HepG2 (cell line): Measurements from ENCODE around the gene BCAS1. TPM values are rescaled to one million over a fixed set of nuclear protein-coding genes. Genes with fewer than 3 reads are reported as not detected.

Experiments
- DR1 ChIP-seq: sonication (generic); formaldehyde crosslinking; IDR thresholded peaks from 2 replicates; pipeline ENCODE4 v1.8.0; 2021; ENCODE audit warnings: mild to moderate bottlenecking, missing genetic modification reagents, inconsistent platforms
- GABPB1 ChIP-seq: IDR thresholded peaks from 2 replicates; pipeline ENCODE4 v1.6.1; 2016; ENCODE audit warnings: mild to moderate bottlenecking, missing genetic modification reagents, moderate library complexity, missing compliant biosample characterization
- HNRNPL ChIP-seq: fragments of 200-400 bp; formaldehyde crosslinking; IDR thresholded peaks from 2 replicates; pipeline ENCODE4 v1.6.1; 2017; ENCODE audit warnings: mild to moderate bottlenecking, low read depth, low read length
- ISX ChIP-seq: sonication (generic); formaldehyde crosslinking; conservative IDR thresholded peaks from 2 replicates; pipeline ENCODE4 v1.5.0; 2020; ENCODE audit warnings: missing genetic modification reagents
- KDM2A ChIP-seq: sonication (generic); formaldehyde crosslinking; IDR thresholded peaks from 2 replicates; pipeline ENCODE4 v1.4.0; 2020; ENCODE audit warnings: low read depth, missing genetic modification reagents, borderline replicate concordance
- KLF16 ChIP-seq, 2 experiments: sonication (generic) in 1 of 2; formaldehyde crosslinking in 1 of 2; IDR thresholded peaks; 2 replicates each; pipeline versions ENCODE4 v1.6.1 to v1.8.0; 2016 to 2023; ENCODE audit warnings: missing genetic modification reagents in 2 of 2, missing compliant biosample characterization in 1 of 2
- MEIS2 ChIP-seq: sonication (generic); formaldehyde crosslinking; IDR thresholded peaks from 2 replicates; pipeline ENCODE4 v1.9.0; 2021; ENCODE audit warnings: mild to moderate bottlenecking, missing genetic modification reagents
- NR2C2 ChIP-seq: sonication (generic); formaldehyde crosslinking; IDR thresholded peaks from 2 replicates; pipeline ENCODE4 v1.4.0; 2020; ENCODE audit warnings: missing genetic modification reagents, mild to moderate bottlenecking, moderate library complexity, borderline replicate concordance
- PITX1 ChIP-seq: sonication (generic); formaldehyde crosslinking; IDR thresholded peaks from 2 replicates; pipeline ENCODE4 v1.5.1; 2020; ENCODE audit warnings: mild to moderate bottlenecking, missing genetic modification reagents
- RELA ChIP-seq: sonication (generic); formaldehyde crosslinking; IDR thresholded peaks from 2 replicates; pipeline ENCODE4 v1.4.0; 2020; ENCODE audit warnings: missing genetic modification reagents
- ZFP90 ChIP-seq: sonication (generic); formaldehyde crosslinking; IDR thresholded peaks from 2 replicates; pipeline ENCODE4 v1.8.0; 2022; ENCODE audit warnings: missing genetic modification reagents, mild to moderate bottlenecking, inconsistent platforms, borderline replicate concordance
- ZNF142 ChIP-seq: sonication (generic); formaldehyde crosslinking; IDR thresholded peaks from 2 replicates; pipeline ENCODE4 v1.4.0; 2020; ENCODE audit warnings: missing genetic modification reagents
- ZNF451 ChIP-seq: sonication (generic); formaldehyde crosslinking; IDR thresholded peaks from 2 replicates; pipeline ENCODE4 v1.5.0; 2020; ENCODE audit warnings: mild to moderate bottlenecking, missing genetic modification reagents
- ZNF510 ChIP-seq: sonication (generic); formaldehyde crosslinking; IDR thresholded peaks from 2 replicates; pipeline ENCODE4 v1.4.0; 2020; ENCODE audit warnings: low read depth, mild to moderate bottlenecking, missing genetic modification reagents
- ZNF547 ChIP-seq: sonication (generic); formaldehyde crosslinking; IDR thresholded peaks from 2 replicates; pipeline ENCODE4 v1.5.1; 2020; ENCODE audit warnings: mild to moderate bottlenecking, missing genetic modification reagents
- ZNF609 ChIP-seq: sonication (generic); formaldehyde crosslinking; IDR thresholded peaks from 2 replicates; pipeline ENCODE4 v1.4.0; 2020; ENCODE audit warnings: mild to moderate bottlenecking, missing genetic modification reagents, borderline replicate concordance
- ZNF781 ChIP-seq: sonication (generic); formaldehyde crosslinking; IDR thresholded peaks from 2 replicates; pipeline ENCODE4 v1.5.1; 2020; ENCODE audit warnings: borderline replicate concordance, mild to moderate bottlenecking, missing genetic modification reagents; ENCODE audit errors: not compliant biosample characterization
- polyA plus RNA-seq, 8 experiments: library from polyadenylated mRNA; depleted of rRNA in 3 of 8; stranded (reverse) in 7 of 8; unstranded in 1 of 8; fragments of >200 nt; fragmentation: Illumina TruSeq in 4 of 8; extraction: Trizol in 4 of 8; gene quantifications; 2 replicates each; pipeline versions ENCODE4 v1.2.1 to v1.2.3, GENCODE V29; 2011 to 2016; ENCODE audit warnings: low read depth in 4 of 8, missing spikeins in 1 of 8, mixed read lengths in 1 of 8; ENCODE audit not compliant: insufficient read depth in 1 of 8
- total RNA-seq, 5 experiments: library from RNA; depleted of rRNA; stranded (reverse); fragments of >200 nt; fragmentation: Illumina TruSeq; extraction: Trizol; gene quantifications; 2 replicates each; pipeline ENCODE4 v1.2.3, GENCODE V29; 2016; ENCODE audit warnings: low read depth in 1 of 5
- TF ChIP-seq, protein P1 (sequence below): sonication (generic); formaldehyde crosslinking; IDR thresholded peaks from 2 replicates; pipeline ENCODE4 v1.4.0; 2020; ENCODE audit warnings: missing genetic modification reagents

The BCAS1 gene
- total and polyA plus RNA-seq, 2 of the 13 experiments (the other 11 are each of a cell fraction or from before 2014, with no cell fraction given), result 0.55 to 0.91 TPM

- TF ChIP-seq MEIS2 (CRISPR knock-in tag), result peak; percentile 40
- no peak for TF ChIP-seq ZNF510 (CRISPR knock-in tag)
- TF ChIP-seq HNRNPL, result peak; percentile 35; the same call in 1 of the 2 replicates
- peak; percentile 51; the same call in 1 of the 2 replicates for TF ChIP-seq NR2C2 (CRISPR knock-in tag)
- TF ChIP-seq ISX, result no peak
- TF ChIP-seq ZNF142 (CRISPR knock-in tag), result no peak; the same call in 1 of the 2 replicates
- TF ChIP-seq ZNF547 (CRISPR knock-in tag), result peak; percentile 74; the same call in 1 of the 2 replicates
- TF ChIP-seq ZFP90 (CRISPR knock-in tag), result peak; percentile 78; the same call in 1 of the 2 replicates
- TF ChIP-seq, protein P1, sequence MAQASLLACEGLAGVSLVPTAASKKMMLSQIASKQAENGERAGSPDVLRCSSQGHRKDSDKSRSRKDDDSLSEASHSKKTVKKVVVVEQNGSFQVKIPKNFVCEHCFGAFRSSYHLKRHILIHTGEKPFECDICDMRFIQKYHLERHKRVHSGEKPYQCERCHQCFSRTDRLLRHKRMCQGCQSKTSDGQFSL (CRISPR knock-in tag), result no peak
- peak; percentile 48; the same call in 1 of the 2 replicates for TF ChIP-seq GABPB1 (CRISPR knock-in tag)
- TF ChIP-seq DR1 (CRISPR knock-in tag), result no peak
- TF ChIP-seq KLF16 (CRISPR knock-in tag; IDR thresholded peaks at IDR 0.05), result 0 out of 4 replicates have a peak, but pooled peaks of 1 of the 2 experiments have one; percentile 31
- TF ChIP-seq PITX1 (CRISPR knock-in tag), result peak; percentile 72
- peak; percentile 46; the same call in 1 of the 2 replicates for TF ChIP-seq KDM2A (CRISPR knock-in tag)
- peak; percentile 38 for TF ChIP-seq ZNF781 (CRISPR knock-in tag)
- 0 out of 2 replicates have a peak, but pooled peaks have one; percentile 32 for TF ChIP-seq ZNF609
- no peak for TF ChIP-seq RELA (CRISPR knock-in tag)
- peak; percentile 37; the same call in 1 of the 2 replicates for TF ChIP-seq ZNF451 (CRISPR knock-in tag)
Observed at GRCh38 chr20:53915446-53916172, 154.8 kb downstream of the BCAS1 start (continued).
